Measurements from ENCODE around the gene SPX.

GRCh38 chr12:21478756-21479455, 47.2 kb upstream of the SPX start:
- TF ChIP-seq CTCF (IDR thresholded peaks at IDR 0.05; ENCODE audit: low read depth, low read length, missing input control) = no peak
- no peak for TF ChIP-seq RXRA (IDR thresholded peaks at IDR 0.05)
- TF ChIP-seq HNF4G (IDR thresholded peaks at IDR 0.05) = no peak
